HFFc6 (cell line): ENCODE results near the gene CMSS1. TPM values are rescaled to one million over a fixed set of nuclear protein-coding genes. Genes with fewer than 3 reads are reported as not detected.

Experiments used
- DNase-seq: peaks from one replicate; pipeline ENCODE4 v3.0.0-alpha.2; 2018
- H3K27ac Mint-ChIP-seq: 2 replicates; pipeline ENCODE4 v1.8.0; 2020; ENCODE audit warnings: mild to moderate bottlenecking, mixed read lengths
- H3K27me3 Mint-ChIP-seq: 2 replicates; pipeline ENCODE4 v1.8.0; 2021; ENCODE audit warnings: mild to moderate bottlenecking, moderate library complexity, mixed read lengths; ENCODE audit not compliant: insufficient read depth
- H3K36me3 Mint-ChIP-seq: 2 replicates; pipeline ENCODE4 v1.8.0; 2021; ENCODE audit warnings: low read depth, mixed read lengths
- H3K4me1 Mint-ChIP-seq: 2 replicates; pipeline ENCODE4 v1.8.0; 2020; ENCODE audit warnings: low read depth, mixed read lengths
- H3K4me3 Mint-ChIP-seq: 2 replicates; pipeline ENCODE4 v1.8.0; 2020; ENCODE audit warnings: mild to moderate bottlenecking, moderate library complexity, mixed read lengths
- H3K9me3 Mint-ChIP-seq: 2 replicates; pipeline ENCODE4 v1.8.0; 2020; ENCODE audit warnings: mild to moderate bottlenecking, mixed read lengths
- CTCF ChIP-seq: fragments of 200-600 bp; sonication (generic); IDR thresholded peaks from 2 replicates; pipeline ENCODE4 v1.5.0; 2021; ENCODE audit warnings: antibody characterized with exemption, mild to moderate bottlenecking
- total RNA-seq, 6 experiments: library from RNA; stranded (reverse); fragmentation: NEBNext Ultra II Directional; extraction: Animal tissue kit (Norgen Biotek cat#: 25700); gene quantifications; 2 replicates in 1 of 6; 3 replicates in 5 of 6; pipeline ENCODE4 v1.2.3, GENCODE V29; 2021

The CMSS1 gene
- total RNA-seq, 6 experiments from 2014 or later = 27.8 to 47.0 (median 38.1) TPM

- H3K27me3 Mint-ChIP-seq = peaks cover 2% of the 10 kb centered on the region; the same call in 1 of the 2 replicates
- H3K27ac Mint-ChIP-seq = no peak overlapping the region
- H3K9me3 Mint-ChIP-seq = no peaks in the 10 kb centered on the region
- H3K4me1 Mint-ChIP-seq = peaks cover 49% of the 10 kb centered on the region
- peaks cover 2% of the 10 kb centered on the region; the same call in 1 of the 2 replicates for H3K36me3 Mint-ChIP-seq
- no peak overlapping the region for H3K4me3 Mint-ChIP-seq
- DNase-seq = no peak
- TF ChIP-seq CTCF = no peak
Observed at GRCh38 chr3:100060685-100061484, 243.2 kb downstream of the CMSS1 start.

- DNase-seq = no peak
- Mint-ChIP-seq H3K36me3 (no peaks in the 10 kb centered on the region), H3K4me3 (no peak overlapping the region), H3K27ac (no peak overlapping the region), H3K27me3 (peaks cover 2% of the 10 kb centered on the region; the same call in 1 of the 2 replicates), H3K4me1 (peaks cover 51% of the 10 kb centered on the region), H3K9me3 (no peaks in the 10 kb centered on the region)
- no peak for TF ChIP-seq CTCF
Observed at GRCh38 chr3:100062665-100063064, 245.0 kb downstream of the CMSS1 start.

GRCh38 chr3:100063929-100064461 lies 246.3 kb downstream of the CMSS1 start:
- peaks cover 2% of the 10 kb centered on the region; the same call in 1 of the 2 replicates for H3K27me3 Mint-ChIP-seq
- H3K36me3 Mint-ChIP-seq = no peaks in the 10 kb centered on the region
- peak; percentile 36 for DNase-seq

GRCh38 chr3:100067589-100067988 lies 249.9 kb downstream of the CMSS1 start:
- H3K36me3 Mint-ChIP-seq = peaks cover 9% of the 10 kb centered on the region
- no peaks in the 10 kb centered on the region for H3K9me3 Mint-ChIP-seq
- H3K4me3 Mint-ChIP-seq = no peak overlapping the region
- H3K4me1 Mint-ChIP-seq = peaks cover 73% of the 10 kb centered on the region
- no peak for DNase-seq
- H3K27me3 Mint-ChIP-seq = no peaks in the 10 kb centered on the region; the same call in 1 of the 2 replicates
- no peak for TF ChIP-seq CTCF
- no peak overlapping the region for H3K27ac Mint-ChIP-seq

More at GRCh38 chr3:100063929-100064461, 246.3 kb downstream of the CMSS1 start:
- TF ChIP-seq CTCF = no peak
- Mint-ChIP-seq H3K9me3 (no peaks in the 10 kb centered on the region), H3K27ac (peak overlapping the region; percentile 92), H3K4me3 (peak overlapping the region; percentile 83), H3K4me1 (peaks cover 42% of the 10 kb centered on the region)

- H3K27me3 Mint-ChIP-seq = no peaks in the 10 kb centered on the region; the same call in 1 of the 2 replicates
- H3K4me3 Mint-ChIP-seq = no peak overlapping the region
- no peak overlapping the region for H3K27ac Mint-ChIP-seq
Observed at GRCh38 chr3:100068826-100069225, 251.2 kb downstream of the CMSS1 start.

More at GRCh38 chr3:100068826-100069225, 251.2 kb downstream of the CMSS1 start:
- peaks cover 10% of the 10 kb centered on the region for H3K36me3 Mint-ChIP-seq
- TF ChIP-seq CTCF = peak; percentile 90
- H3K9me3 Mint-ChIP-seq = no peaks in the 10 kb centered on the region
- peaks cover 74% of the 10 kb centered on the region for H3K4me1 Mint-ChIP-seq
- peak; percentile 77 for DNase-seq
